ENCODE measurements around the gene FAM180B.

DNA sequence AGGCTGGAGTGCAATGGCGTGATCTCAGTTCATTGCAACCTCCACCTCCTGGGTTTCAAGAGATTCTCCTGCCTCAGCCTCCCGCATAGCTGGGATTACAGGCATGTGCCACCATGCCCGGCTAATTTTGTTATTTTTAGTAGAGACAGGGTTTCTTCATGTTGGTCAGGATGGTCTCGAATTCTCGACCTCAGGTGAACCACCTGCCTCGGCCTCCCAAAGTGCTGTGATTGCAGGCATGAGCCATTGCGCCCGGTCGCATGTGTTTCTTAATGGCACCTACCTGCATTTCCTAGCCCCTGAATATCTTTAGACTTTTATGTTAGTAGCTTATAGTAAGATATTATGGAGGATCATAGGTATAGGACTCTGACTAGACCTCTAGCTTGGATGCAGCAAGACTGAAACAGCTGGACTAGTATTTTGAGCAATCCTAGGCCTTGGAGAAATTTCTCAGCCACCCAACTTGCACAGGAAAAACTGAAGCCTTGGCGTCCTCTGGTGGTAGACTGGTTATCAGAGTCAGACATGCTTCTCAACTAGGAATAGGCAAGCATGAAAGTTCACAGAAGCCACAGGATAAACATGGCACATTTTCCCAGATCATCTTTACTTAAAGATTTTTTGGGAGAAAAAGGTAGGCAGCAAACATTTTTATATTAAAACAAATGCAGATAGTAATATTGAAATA lies 30.4 kb downstream of the FAM180B start:
- TF ChIP-seq ZNF274 (IDR thresholded peaks at IDR 0.05; ENCODE audit: low read depth, low read length) = no peak
- TF ChIP-seq YY1 (IDR thresholded peaks at IDR 0.05; ENCODE audit: insufficient read depth, insufficient read length) = no peak
- no peak for TF ChIP-seq SUZ12 (IDR thresholded peaks at IDR 0.05; ENCODE audit: extremely low read depth, insufficient read depth, insufficient read length)

All from NT2/D1 (cell line).